Lung (tissue), 12 donors: ENCODE results near the gene NEAT1. TPM values are rescaled to one million over a fixed set of nuclear protein-coding genes. Genes with fewer than 3 reads are reported as not detected.
A peak's percentile ranks its signal among the peaks of the same experiment; 100 is the strongest.

Experiments used
- ATAC-seq: fragments of 200-7000 bp; cut with Tn5 transposase; one replicate; pipeline ENCODE4 v1.9.1; 2020; ENCODE audit warnings: moderate number of reproducible peaks; ENCODE audit not compliant: insufficient read depth, low FRiP score
- DNase-seq, 3 donors: peaks; one replicate each; pipeline ENCODE4 v3.0.0-alpha.2; 2013 to 2017
- H3K27ac ChIP-seq, 2 donors: one replicate each; pipeline ENCODE4 v1.5.1; 2013; ENCODE audit warnings: mild to moderate bottlenecking in 2 of 2, moderate library complexity in 2 of 2, control low read depth in 1 of 2, inconsistent platforms in 1 of 2, low read depth in 1 of 2, low read length in 1 of 2
- H3K27me3 ChIP-seq, 3 donors: one replicate each; pipeline ENCODE4 v1.5.1; 2013; ENCODE audit warnings: low read length in 2 of 3; ENCODE audit not compliant: control insufficient read depth in 3 of 3, insufficient read depth in 3 of 3
- H3K36me3 ChIP-seq, 4 donors: one replicate each; pipeline ENCODE4 v1.5.1; 2013; ENCODE audit warnings: low read length in 4 of 4, mild to moderate bottlenecking in 1 of 4, moderate library complexity in 1 of 4; ENCODE audit not compliant: control insufficient read depth in 4 of 4, insufficient read depth in 4 of 4
- H3K4me1 ChIP-seq, 5 donors: one replicate each; pipeline ENCODE4 v1.5.1; 2013; ENCODE audit warnings: low read length in 5 of 5, mild to moderate bottlenecking in 2 of 5, moderate library complexity in 1 of 5; ENCODE audit not compliant: control insufficient read depth in 5 of 5, insufficient read depth in 5 of 5
- H3K4me3 ChIP-seq: one replicate; pipeline ENCODE4 v1.5.1; 2013; ENCODE audit warnings: mild to moderate bottlenecking, control low read depth, moderate library complexity
- H3K9ac ChIP-seq, 2 donors: one replicate each; pipeline ENCODE4 v1.5.1; 2013; ENCODE audit warnings: low read length in 2 of 2, control low read depth in 1 of 2; ENCODE audit not compliant: insufficient read depth in 1 of 2
- H3K9me3 ChIP-seq, 4 donors: one replicate each; pipeline ENCODE4 v1.5.1; 2013; ENCODE audit warnings: low read length in 3 of 4, mild to moderate bottlenecking in 1 of 4, moderate library complexity in 1 of 4; ENCODE audit not compliant: control insufficient read depth in 4 of 4, insufficient read depth in 3 of 4
- WGBS, 2 donors: extraction: QIAGEN DNeasy Blood & Tissue Kit; methylation state at CpG; one replicate each; pipeline ENCODE4 v1.1.7; 2013; 5-methylcytosine and 5-hydroxymethylcytosine counted together
- polyA plus RNA-seq, 2 donors: library from polyadenylated mRNA; stranded (reverse); fragments of 200-250 nt; gene quantifications; one replicate each; pipeline ENCODE4 v1.2.1, GENCODE V29; 2013
- total RNA-seq, 2 donors: library from RNA; depleted of rRNA in 1 of 2; stranded (reverse); fragments of >200 nt in 1 of 2; gene quantifications; one replicate each; pipeline ENCODE4 v1.2.1, GENCODE V29; 2014 to 2021
- TF ChIP-seq, protein P1 (sequence below): IDR thresholded peaks from 2 replicates; pipeline ENCODE4 v1.5.1; 2012; ENCODE audit warnings: mild to moderate bottlenecking; ENCODE audit errors: control extremely low read depth, extremely low read depth
- donor health status: control.
- donor health status: control.
- donor health status: Bipolar disorder and iron deficiency.
- donor health status: healthy.
- donor health status: DM: yes; HTN: yes; CAD: no.

The NEAT1 gene
- total and polyA plus RNA-seq, 4 donors, result 481 to 1,176 (median 715) TPM

DNA sequence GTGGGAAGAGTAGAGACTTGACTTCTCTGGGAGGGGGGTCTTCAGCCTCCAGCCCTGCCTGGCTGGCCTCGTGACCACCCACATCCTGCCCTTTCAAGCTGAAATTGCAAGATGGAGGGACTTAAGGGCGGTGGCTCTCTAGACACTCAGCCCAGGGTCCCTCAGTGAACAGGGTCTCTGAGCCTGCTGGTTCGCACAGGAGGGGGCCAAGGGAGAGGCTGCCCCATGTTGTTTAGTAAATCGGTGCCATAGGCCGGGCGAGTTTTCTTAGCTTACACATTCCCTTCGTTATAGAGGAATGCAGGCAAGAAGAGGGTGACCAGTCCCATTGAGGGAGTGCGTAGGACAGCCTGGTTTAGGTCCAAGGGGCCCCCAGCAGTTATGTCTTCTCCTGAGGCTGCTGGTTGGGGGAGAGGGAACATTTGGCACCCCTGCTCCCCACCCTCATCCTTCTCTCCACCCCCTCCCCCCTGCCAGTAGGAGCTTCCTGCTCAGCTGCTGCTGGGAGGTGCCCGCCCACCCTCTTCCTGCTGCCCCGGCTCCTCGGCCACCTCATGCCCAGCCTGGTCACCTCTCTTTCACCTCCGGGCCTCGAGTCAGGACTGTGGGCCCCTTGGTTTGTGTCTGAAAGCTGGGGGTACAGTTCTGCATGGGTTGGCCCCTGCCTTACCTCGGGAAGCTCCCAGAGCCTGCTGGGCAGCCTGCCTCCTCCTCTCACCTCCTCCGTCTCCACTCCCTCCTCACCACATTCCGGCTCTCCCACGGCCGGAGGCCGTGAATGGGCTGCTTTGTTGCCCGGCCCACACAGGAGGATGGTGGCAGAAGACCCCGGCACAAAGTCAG is 32.3 kb upstream of the NEAT1 start:
- 51 to 65% methylated on average over 21 of the region's 21 CpGs for WGBS, 2 donors
- no peak overlapping the region for H3K4me3 ChIP-seq
- no peak overlapping the region for H3K9ac ChIP-seq
- DNase-seq, result peak; percentile 26 to 47 (median 38)
- no peaks in the 10 kb centered on the region for H3K27me3 ChIP-seq
- no peak for ATAC-seq
- peaks cover 0 to 29% (median 26%) of the 10 kb centered on the region in 5 donors for H3K4me1 ChIP-seq
- peak overlapping the region; percentile 38 to 78 for H3K27ac ChIP-seq
- H3K9me3 ChIP-seq, result no peaks in the 10 kb centered on the region
- TF ChIP-seq, protein P1, sequence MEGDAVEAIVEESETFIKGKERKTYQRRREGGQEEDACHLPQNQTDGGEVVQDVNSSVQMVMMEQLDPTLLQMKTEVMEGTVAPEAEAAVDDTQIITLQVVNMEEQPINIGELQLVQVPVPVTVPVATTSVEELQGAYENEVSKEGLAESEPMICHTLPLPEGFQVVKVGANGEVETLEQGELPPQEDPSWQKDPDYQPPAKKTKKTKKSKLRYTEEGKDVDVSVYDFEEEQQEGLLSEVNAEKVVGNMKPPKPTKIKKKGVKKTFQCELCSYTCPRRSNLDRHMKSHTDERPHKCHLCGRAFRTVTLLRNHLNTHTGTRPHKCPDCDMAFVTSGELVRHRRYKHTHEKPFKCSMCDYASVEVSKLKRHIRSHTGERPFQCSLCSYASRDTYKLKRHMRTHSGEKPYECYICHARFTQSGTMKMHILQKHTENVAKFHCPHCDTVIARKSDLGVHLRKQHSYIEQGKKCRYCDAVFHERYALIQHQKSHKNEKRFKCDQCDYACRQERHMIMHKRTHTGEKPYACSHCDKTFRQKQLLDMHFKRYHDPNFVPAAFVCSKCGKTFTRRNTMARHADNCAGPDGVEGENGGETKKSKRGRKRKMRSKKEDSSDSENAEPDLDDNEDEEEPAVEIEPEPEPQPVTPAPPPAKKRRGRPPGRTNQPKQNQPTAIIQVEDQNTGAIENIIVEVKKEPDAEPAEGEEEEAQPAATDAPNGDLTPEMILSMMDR, result no peak
- H3K36me3 ChIP-seq, result peaks cover 0 to 38% (median 2%) of the 10 kb centered on the region in 4 donors

DNA sequence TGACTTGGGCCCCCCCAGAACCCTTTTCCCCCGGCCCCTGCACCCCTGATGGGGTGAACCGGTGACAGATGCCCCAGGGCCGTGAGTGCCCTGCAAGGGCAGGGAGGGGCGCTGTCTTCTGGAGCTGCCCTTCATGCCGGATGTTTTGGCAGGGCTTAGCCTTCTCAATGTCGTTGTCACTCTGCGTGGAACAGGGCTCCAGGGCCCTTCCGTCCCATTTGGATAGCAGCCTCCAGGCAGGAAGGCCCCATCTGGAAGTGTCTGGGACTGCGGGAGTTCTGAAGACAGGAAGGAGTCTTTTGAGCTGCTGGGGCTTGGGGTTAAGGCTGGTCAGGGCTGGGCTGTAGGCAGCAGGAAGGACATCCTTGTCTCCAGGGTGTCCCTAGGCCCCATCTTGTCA is 31.6 kb upstream of the NEAT1 start:
- Histone ChIP-seq H3K27me3 (no peaks in the 10 kb centered on the region), H3K4me3 (no peak overlapping the region), H3K36me3 (peaks cover 0 to 44% (median 2%) of the 10 kb centered on the region in 4 donors), H3K9ac (no peak overlapping the region), H3K27ac (peak overlapping the region; percentile 38 to 78), H3K9me3 (no peaks in the 10 kb centered on the region), H3K4me1 (peaks cover 0 to 28% (median 24%) of the 10 kb centered on the region in 5 donors)
- DNase-seq (peak; percentile 52 to 75 (median 60)), ATAC-seq (no peak)
- WGBS, 2 donors, result 54 to 76% methylated on average over 9 of the region's 9 CpGs
- TF ChIP-seq, protein P1, result no peak

DNA sequence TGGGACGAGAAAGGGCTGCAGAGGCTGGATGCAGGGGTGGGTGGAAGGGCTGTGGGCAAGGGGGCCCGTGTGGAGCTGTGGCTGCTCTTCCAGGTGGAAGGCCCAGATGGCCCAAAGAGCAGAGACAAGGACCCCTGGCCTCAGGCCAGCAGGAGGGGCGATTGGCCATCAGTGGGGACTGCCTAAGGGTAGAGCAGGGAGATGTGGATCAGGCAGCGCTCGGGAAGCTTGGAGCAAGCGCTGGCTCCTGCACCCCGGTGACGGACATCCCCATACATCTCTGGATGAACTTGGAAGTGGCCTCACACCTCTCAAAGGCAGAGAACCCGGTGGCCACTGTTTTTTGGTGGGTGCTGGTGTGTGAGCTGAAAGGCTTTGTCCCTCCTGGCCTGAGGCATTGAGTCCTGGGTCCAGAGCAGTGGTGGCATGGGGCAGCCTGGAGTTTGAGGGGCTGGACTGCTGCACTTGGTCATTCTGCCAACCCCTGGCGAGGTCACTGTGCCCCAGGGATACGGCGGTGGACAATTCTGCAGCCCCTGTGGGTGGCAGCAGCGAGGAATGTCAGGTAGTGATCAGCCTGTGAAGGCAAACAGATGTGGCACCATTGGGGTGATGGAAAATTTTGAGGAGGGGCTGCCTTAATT is 30.3 kb upstream of the NEAT1 start:
- peaks cover 0 to 26% (median 19%) of the 10 kb centered on the region in 5 donors for H3K4me1 ChIP-seq
- WGBS, 2 donors, result 88 to 89% methylated on average over 9 to 13 of the region's 13 CpGs
- DNase-seq, result no peak

More for the DNA sequence above, 30.3 kb upstream of the NEAT1 start:
- Histone ChIP-seq H3K9ac (no peak overlapping the region), H3K27me3 (no peaks in the 10 kb centered on the region), H3K36me3 (peaks cover 0 to 57% (median 2%) of the 10 kb centered on the region in 4 donors), H3K27ac (peak overlapping the region in 1 of 2 donors; percentile 42), H3K9me3 (no peaks in the 10 kb centered on the region), H3K4me3 (no peak overlapping the region)
- ATAC-seq, result no peak
- TF ChIP-seq, protein P1, result no peak
